ENCODE results near the gene PRR33.
"Not testable (repeated sequence)": the region's sequence is repeated elsewhere in the genome, so short reads cannot be mapped to it uniquely, and the experiment has no call there.

The PRR33 gene

GRCh38 chr11:1888811-1889210 lies 2.9 kb downstream of the PRR33 start:
- no peak for DNase-seq

DNA sequence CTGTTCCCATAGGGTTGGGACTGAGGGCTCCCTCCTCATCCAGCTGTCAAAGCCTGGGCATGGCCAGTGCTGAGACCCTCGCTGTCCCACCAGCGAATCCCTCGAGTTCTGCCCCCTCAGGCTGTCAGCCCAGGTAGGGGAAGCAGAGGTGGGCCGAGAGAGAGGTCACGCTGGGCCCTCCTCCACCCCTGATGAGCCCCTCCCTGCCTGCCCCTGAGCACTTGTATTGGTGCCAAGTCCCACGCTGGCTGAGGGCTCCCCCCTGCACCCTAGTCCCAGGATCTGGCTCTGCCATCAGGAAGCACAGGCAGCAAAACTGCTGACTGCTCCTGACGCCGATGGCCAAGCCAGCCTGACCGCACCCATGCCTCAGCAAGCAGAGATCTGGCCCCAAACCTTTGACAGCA lies 3.3 kb downstream of the PRR33 start:
- DNase-seq: peak in 2 of 4 experiments; percentile 53 to 57

DNA sequence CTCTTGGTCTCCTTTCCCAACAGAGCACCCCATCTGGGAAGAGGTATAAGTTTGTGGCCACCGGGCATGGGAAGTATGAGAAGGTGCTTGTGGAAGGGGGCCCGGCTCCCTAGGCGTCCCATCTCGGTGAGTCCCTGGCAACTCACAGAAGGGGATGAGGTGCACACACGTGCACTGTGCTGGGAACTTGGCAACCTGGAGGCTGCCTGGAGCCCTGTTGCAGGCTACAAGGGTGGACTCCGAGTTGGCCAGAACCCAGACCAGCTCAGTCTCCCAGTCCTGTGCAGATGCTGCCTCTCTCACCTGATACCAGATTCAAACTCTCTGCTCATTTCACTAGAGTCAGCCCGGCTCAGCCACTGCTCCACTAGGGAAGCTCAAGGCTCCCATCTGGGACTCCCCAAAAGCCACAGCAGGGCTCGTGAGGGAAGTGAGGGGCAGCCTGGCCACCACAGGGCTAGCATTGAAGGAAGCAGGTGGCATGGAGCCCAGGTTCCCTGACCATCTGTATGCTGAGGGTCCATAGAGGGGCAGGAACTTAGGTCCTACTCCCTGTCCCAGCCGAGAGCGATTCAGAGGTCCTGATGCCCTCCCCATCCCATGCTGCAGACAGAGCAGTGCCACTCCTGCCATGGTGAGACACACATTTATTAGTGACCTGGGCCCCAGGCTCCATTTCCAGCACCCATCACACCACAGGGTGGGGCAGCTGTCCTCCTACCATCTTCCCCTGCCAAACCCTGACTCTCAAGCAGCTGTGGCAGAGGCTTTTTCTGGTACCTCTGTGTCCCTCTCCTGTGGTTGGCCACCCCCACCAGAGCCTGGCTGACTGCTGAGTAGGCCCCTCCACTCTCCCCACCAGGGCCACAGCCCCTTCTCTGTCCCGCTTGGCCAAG lies 4.0 kb downstream of the PRR33 start:
- no peak for DNase-seq

DNA sequence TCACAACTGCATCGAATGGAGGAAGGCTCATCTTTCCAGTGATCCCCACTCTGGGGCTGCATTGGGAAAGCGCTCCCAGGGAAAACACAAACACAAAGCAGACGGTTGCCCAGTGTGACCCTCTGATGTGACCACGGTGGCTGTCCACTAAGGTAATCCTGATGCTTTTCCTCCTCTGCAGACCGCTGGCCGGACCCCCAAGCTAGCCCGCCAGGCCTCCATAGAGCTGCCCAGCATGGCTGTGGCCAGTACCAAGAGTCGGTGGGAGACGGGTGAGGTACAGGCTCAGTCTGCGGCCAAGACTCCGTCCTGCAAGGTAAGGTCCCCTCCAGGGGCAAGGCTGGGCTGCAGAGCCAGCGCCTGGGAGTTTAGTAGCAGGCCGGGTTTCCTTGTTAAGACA lies 5.1 kb downstream of the PRR33 start:
- not testable (repeated sequence) for DNase-seq

- no peak for DNase-seq
These were observed 7.4 kb downstream of the PRR33 start for GRCh38 chr11:1884303-1884700.

DNA sequence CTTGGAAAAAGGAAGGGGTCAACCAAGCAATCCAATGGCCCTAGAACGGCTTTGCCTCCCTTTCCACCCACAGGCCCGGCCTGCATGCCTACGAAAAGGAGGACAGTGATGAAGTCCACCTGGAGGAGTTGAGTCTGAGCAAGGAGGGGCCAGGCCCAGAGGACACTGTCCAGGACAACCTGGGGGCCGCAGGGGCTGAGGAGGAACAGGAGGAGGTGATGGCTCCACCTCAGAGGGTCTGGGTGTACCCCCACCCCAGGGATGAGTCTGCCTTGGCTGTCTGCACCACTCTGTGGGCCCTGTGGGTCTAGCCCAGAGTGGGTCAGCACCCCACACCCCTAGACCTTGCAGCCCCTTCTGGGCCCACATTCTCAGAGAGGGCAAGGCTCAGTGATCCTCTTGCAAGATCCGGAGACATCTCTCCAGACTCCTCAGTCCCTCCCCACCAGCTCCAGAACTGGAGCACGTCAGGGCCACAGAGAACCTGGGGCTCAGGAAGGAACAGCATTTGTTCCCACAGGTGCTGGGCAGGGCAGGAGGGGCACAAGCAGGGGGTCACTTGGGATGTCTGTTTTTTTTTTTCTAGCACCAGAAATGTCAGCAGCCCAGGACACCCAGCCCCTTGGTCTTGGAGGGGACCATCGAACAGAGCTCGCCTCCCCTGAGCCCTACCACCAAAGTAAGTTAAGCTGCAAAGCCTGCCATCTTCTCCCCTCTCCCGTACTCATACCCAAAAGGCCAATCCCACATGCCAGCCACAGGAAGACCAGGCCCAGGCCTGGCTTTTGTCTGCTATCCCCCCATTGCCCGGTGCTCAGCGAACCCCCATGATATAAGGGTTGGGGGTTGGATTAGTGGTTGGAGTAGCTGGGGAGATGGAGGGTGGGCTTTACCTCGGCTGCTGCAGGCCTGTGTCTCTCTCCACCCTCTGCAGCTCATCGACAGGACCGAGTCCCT lies 8.1 kb downstream of the PRR33 start:
- DNase-seq: no peak

DNA sequence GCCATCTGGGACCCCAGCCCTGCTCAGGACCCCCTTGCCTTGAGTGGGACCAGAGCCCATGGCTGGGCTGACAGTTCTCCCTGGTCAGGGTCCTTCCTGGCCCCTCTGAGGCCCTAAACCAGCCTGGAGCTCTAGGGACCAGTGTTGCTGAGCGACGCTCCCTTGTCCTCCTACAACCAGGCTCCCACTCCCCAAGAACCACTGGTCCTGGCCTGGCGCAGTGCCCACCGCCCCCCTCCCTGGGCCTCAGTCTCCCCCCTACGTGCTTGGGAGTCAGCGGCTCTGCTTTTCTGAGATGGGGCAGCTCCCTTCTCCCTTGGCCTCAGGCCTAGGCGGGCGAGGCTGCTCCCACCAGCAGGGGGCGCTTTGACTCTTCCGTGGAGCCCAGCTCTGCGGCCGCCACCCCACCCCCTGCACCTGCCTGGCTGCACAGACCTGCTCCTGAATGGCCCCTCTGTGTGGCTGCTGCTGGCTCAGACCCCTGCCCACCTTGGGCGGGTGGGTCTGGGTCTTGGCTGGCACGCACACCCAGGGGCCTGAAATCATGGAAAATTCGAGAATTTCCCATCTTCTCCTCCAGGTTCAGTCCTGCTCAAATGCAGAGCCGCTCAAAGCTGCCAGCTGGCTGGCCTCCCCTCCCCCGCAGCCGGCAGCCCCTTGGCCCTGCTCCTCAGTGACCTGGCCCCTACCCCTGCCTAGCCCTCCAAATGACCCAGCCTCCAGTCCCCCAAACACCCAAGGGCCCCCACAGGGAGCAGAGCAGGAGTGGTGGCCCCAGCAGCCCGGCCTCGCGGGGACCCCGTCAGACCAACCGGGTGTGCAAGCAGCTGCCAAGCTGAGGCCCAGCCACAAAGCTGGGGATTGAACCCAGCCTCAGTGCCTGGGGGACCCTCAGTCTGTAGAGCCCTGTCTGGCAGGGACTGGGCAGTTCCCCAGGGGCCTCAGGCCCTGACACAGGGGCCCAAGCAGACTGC lies 9.1 kb downstream of the PRR33 start:
- DNase-seq: peak; percentile 73 to 91 (median 82)

GRCh38 chr11:1881442-1882264 lies 10.0 kb downstream of the PRR33 start:
- DNase-seq: peak in 2 of 4 experiments; percentile 43 to 46

DNA sequence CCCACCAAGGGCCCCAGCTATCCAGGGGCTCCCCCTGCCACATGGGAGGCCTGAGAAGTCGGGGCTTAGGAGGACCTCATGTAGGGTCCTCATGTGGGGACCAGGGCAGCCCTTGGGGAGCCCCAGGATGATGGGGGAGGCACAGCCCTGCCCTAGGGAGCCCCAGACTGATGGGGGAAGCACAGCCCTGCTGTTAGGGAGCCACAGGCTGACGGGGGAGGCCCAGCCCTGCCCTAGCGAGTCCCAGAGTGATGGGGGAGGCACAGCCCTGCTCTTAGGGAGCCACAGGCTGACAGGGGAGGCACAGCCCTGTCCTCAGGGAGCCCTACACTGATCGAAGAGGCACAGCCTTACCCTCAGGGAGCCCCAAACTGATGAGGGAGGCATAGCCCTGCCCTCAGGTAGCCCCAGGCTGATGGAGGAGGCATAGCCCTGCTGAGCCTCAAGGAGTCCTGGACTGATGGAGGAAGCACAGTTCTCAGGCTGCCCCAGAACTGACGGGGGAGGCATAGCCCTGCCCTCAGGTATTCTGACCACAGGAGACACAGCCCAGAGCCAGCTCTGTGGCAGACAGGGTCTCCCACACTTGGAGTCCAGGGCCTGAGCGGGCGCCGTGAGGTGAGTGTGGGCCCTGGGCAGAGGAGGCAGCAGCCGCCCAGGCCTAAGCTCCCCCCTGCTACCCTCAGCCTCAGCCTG lies 10.8 kb downstream of the PRR33 start:
- no peak for DNase-seq

GRCh38 chr11:1879941-1880720 lies 11.6 kb downstream of the PRR33 start:
- DNase-seq: peak; percentile 57 to 79 (median 70)

DNA sequence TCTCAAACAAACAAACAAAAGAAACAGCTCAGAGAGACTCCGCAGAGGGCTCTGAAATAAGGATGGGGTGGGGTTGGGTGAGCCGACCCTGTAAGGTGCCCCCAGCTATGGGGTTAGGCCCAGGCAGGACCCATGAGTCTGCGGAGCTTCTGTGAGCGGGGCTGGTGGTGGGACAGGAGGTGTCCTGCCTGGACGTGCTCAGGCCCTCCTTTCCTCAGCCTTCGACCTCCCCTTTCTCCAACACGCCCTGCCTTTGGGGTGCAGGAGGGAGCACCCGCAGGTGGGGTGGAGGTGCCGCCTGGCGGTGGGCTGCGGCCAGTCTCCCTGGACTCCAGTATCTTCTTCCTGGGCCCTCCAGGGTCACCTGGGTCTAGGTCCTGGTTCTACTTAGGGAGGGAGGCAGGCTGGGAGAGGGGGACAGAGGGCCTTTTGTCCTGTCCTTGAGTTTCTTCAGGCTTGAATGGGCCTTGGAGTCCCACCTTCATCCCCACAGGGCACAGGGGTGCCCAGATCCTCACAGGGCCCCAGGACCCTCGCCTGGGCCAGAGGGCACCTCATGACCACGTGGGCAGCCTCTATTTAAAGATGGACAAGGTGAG lies 12.3 kb downstream of the PRR33 start:
- no peak for DNase-seq

- no peak for DNase-seq
These were observed 13.3 kb downstream of the PRR33 start for GRCh38 chr11:1878137-1879031.

GRCh38 chr11:1877211-1878136 lies 14.2 kb downstream of the PRR33 start:
- DNase-seq: no peak

DNA sequence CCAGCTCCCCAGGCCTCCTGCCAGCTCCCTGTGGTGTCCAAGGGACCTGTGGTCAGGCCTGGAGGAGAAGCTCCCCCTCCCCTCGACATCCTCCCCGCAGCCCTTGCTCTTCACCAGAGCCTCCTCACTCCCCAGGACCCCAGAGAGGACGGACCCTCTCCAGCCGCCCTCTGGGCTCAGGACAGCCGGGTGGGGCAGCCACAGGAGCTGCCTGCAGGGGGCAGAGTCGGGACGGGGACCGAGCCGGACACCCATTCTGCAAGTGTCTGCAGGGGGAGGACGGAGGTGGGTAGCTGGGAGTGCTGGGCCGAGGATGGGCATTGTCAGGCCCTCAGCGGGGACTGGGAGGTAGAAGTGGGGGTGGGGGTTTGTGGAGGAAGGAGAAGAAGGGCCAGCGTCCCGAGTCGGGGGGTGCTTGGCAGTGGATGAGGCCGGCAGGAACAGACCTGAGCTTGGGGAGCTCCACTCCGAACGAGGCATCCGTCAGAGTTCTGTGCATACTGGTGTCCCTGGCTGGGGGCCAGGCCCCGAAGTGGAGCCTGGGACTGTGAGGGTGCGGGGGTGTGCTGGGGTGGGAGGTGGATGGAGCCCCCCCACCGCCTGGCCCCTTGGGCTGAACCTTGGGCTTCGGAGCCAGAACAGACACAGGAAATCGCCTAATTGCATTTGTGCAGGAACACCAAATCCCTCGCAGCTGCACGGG lies 15.2 kb downstream of the PRR33 start:
- DNase-seq: peak in 2 of 4 experiments; percentile 59 to 67

DNA sequence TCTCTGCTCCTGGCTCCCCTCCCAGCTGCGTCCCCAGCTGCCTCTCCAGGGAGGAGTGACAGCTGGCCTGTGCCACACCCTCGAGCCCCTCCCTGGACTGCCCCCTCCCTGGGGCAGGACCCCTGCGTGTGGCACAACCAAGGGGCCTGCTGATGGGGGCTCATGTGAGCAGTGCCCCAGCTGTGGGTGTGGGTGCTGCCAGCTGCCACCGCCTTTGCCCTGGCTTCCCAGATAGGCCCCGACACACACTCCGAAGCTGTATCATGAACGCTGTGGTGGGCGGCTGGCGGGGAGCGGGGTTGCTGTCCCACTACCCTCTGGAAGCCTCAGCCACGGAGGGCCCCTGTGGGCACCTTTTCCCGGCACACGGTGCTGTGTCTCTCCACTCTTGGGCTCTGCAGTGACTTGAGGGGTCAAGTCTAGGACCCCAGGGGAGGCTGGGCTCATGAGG lies 15.8 kb downstream of the PRR33 start:
- DNase-seq: not testable (repeated sequence)
